VCaP (cell line): ENCODE measurements around the gene OSBPL5.
"Not testable (repeated sequence)": the region's sequence is repeated elsewhere in the genome, so short reads cannot be mapped to it uniquely, and the experiment has no call there.

ENCODE experiments used
- H3K27ac ChIP-seq: fragments of 450-650 bp; 2 replicates; pipeline ENCODE4 v1.5.1; 2017
- TF ChIP-seq, protein P1 (sequence below): fragments of 450-650 bp; conservative IDR thresholded peaks from 2 replicates; pipeline ENCODE4 v1.5.1; 2017; ENCODE audit warnings: mild to moderate bottlenecking, moderate library complexity

Gene OSBPL5

DNA sequence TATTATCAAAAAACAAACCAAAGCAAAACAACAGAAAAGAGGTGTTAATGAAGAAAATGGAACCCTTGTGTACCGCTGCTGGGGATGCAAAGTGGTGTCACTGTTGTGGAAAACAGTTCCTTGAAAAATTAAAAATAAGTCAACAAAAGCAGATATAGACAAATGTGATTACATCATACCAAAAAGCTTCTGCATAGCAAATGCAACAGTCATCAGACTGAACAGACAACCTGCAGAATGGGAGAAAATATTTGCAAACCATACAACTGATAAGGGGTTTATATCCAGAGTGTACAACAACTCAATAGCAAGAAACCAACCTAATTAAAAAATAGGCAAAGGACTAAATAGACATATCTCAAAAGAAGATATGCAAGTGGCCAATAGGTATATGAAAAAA is 85.0 kb downstream of the OSBPL5 start:
- H3K27ac ChIP-seq = no peak overlapping the region
- TF ChIP-seq, protein P1, sequence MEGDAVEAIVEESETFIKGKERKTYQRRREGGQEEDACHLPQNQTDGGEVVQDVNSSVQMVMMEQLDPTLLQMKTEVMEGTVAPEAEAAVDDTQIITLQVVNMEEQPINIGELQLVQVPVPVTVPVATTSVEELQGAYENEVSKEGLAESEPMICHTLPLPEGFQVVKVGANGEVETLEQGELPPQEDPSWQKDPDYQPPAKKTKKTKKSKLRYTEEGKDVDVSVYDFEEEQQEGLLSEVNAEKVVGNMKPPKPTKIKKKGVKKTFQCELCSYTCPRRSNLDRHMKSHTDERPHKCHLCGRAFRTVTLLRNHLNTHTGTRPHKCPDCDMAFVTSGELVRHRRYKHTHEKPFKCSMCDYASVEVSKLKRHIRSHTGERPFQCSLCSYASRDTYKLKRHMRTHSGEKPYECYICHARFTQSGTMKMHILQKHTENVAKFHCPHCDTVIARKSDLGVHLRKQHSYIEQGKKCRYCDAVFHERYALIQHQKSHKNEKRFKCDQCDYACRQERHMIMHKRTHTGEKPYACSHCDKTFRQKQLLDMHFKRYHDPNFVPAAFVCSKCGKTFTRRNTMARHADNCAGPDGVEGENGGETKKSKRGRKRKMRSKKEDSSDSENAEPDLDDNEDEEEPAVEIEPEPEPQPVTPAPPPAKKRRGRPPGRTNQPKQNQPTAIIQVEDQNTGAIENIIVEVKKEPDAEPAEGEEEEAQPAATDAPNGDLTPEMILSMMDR = no peak

DNA sequence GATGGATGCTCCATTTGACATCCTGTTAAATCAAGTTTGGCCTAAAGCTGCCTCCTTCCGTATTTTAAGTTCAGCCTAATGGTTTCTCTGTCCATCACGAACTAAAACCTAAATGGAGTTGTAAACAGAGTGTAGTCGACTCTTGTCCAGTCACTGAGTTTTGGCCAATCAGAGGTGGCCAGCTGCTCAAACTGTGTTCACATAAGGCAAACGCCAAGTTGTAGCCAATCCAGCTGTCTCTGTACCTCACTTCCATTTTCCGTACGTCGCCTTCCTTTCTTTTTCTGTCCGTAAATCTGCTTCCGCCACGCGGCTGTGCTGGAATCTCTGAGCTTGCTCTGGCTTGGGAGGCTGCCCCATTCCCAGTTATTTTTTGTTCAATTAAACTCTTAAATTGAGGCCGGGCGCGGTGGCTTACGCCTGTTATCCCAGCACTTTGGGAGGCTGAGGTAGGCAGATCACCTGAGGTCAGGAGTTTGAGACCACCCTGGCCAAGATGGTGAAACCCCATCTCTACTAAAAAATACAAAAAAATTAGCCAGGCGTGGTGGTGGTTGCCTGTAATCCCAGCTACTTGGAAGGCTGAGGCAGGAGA is 87.2 kb downstream of the OSBPL5 start:
- no peak overlapping the region for H3K27ac ChIP-seq
- TF ChIP-seq, protein P1 = no peak

DNA sequence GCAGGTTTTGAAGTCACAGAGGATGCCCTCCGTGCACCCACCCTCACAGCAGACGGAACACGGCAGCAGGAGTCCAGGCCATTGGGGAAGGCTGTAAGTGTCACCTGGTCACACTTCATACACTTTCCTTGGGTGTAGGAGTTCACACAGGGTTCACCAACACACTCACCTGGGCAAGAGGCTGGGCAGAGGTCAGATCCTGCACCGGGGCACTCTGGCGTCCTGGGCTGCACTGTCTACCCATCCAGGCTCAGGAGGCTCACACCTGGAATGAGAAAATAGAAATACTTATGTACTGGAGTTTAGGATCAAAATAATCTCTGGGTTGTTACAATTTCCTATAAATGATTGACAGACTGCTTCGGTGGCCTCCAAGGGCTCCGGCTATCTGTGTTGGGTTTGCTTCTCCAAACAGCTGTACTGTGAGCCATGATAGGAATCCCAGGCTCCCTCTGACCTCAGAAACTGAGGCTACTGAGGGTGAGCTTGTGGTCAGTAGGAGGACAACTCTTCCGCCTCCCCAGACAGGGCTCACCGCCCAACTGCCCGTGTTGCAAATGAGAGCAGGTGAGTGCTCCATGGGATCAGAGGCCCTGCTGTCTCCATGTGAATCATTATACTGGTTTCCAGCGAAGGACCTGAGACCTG is 87.8 kb downstream of the OSBPL5 start:
- no peak overlapping the region for H3K27ac ChIP-seq
- TF ChIP-seq, protein P1 = no peak

DNA sequence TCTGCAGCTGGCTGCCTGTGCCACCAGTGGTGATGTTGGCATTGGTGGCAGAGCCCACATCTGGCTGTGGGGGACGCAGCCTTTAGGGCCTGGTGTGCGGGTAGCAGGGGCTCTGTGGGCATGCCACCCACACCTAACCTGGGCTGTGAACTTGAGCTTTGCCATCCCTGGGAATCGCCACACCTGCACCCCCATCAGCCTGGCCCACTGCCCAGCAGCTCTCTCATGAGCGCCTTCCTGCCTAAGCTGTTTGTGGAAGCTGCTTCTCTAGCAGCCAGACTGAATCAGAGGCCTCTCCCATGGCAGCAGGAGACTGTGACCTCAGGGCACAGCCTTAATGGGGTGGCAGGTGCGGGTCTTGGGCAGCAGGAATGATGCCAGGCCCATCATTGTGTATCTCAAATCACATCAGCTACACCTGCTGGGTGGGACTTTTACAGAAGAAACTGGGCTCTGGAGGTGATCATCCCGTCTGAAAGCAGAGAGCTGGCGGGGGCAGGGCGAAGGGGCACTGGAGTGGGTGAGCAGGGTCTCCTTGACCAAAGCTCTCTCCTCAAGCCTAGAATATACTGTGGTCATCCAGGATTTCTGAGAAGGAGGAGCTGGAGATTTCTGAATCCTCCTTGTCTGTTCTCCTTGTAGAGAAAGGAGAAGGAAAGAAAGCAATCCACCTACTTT is 90.1 kb downstream of the OSBPL5 start:
- TF ChIP-seq, protein P1 = no peak
- H3K27ac ChIP-seq = no peak overlapping the region

DNA sequence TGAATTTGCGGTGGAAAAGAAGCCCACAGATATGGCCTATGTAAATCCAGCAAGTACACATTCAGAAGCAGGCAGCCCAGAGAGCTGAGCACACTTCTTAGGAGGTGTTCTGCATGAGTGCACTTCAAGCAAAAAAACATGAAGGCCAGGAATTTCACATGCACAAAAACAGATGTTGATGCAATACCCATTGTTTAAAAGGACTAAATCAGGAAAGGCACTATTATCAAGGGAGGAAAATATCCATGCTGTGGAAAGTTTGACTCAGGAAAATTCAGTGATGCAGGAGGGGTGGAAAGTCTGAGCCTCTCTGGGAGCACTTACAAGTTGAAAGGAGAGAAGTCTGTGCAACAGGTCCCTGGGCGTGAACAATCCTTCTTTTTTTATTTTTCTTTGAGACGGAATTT is 92.1 kb downstream of the OSBPL5 start:
- TF ChIP-seq, protein P1 = no peak

DNA sequence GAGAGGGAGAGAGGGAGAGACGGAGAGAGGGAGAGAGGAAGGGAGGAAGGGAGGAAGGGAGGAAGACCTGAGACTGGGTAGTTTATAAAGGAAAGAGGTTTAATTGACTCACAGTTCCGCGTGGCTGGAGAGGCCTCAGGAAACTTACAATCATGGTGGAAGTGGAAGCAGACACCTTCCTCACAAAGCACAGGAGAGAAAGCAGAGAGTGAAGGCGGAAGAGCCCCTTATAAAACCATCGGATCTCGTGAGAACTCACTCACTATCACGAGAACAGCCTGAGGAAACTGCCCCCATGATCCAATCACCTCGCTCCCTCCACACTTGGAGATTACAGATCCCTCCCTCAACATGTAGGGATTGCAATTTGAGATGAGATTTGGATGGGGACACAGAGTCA is 95.7 kb downstream of the OSBPL5 start:
- H3K27ac ChIP-seq = no peak overlapping the region
- TF ChIP-seq, protein P1 = no peak

More for the DNA sequence above, 92.1 kb downstream of the OSBPL5 start:
- H3K27ac ChIP-seq = no peak overlapping the region

DNA sequence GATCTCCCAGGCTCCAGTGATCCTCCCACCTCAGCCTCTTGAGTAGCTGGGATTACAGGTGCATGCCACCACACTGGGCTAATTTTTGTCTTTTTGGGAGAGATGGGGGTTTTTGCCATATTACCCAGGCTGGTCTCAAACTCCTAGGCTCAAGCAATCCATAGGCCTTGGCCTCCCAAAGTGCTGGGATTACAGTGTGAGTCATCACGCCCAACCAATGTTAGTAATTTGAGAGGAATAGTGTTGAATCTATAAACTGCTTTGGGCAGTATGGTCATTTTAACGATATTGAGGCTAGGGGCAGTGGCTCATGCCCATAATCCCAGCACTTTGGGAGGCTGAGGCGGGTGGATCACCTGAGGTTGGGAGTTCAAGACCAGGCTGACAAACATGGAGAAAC is 98.8 kb downstream of the OSBPL5 start:
- H3K27ac ChIP-seq = not testable (repeated sequence)

DNA sequence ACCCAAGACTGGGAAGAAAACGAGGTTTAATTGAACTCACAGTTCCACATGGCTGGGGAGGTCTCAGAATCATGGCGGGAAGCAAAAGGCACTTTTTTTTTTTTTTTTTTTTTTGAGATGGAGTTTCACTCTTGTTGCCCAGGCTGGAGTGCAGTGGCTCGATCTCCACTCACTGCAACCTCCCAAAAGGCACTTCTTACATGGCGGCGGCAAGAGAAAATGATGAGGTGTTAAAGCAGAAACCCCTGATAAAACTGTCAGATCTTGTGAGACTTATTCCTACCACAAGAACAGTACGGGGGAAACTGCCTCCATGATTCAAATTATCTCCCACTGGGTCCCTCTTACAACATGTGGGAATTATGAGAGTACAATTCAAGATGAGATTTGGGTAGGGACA is 100.4 kb downstream of the OSBPL5 start:
- H3K27ac ChIP-seq = not testable (repeated sequence)

DNA sequence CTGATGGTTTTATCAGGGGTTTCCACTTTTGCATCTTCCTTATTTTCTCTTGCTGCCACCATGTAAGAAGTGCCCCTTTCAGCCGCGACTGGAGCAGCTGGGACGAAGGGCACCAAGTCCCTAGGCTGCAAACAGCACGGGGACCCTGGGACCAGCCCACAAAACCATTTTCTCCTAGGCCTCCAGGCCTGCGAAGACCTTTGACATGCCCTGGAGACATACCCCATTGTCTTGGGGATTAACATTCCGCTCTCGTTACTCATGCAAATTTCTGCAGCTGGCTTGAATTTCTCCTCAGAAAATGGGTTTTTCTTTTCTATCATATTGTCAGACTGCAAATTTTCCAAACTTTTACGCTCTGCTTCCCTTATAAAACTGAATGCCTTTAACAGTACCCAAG is 101.2 kb downstream of the OSBPL5 start:
- not testable (repeated sequence) for H3K27ac ChIP-seq

DNA sequence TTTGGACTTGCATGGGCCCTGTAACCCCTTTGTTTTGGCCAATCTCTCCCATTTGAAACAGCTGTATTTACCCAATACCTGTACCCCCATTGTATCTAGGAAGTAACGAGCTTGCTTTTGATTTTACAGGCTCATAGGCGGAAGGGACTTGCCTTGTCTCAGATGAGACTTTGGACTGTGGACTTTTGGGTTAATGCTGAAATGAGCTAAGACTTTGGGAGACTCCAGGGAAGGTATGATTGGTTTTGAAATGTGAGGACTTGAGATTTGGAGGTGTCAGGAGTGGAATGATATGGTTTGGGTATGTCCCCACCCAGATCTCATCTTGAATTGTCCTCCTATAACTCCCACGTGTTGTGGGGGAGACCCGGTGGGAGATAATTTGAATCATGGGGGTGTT is 101.7 kb downstream of the OSBPL5 start:
- H3K27ac ChIP-seq = not testable (repeated sequence)
